Mesothelial cell of epicardium (in vitro differentiated cells): ENCODE results near the gene FBXW2. TPM values are rescaled to one million over a fixed set of nuclear protein-coding genes. Genes with fewer than 3 reads are reported as not detected.
A peak's percentile ranks its signal among the peaks of the same experiment; 100 is the strongest.

Experiments
- DNase-seq, 2 experiments: peaks; one replicate each; pipeline ENCODE4 v3.0.0; 2021; ENCODE audit warnings: low spot score in 2 of 2; ENCODE audit not compliant: unreplicated experiment in 2 of 2
- H3K27ac Mint-ChIP-seq: 2 replicates; pipeline ENCODE4 v1.8.0; 2021; ENCODE audit warnings: mixed read lengths
- H3K27me3 Mint-ChIP-seq: 2 replicates; pipeline ENCODE4 v1.8.0; 2021; ENCODE audit warnings: low read depth, mixed read lengths
- H3K36me3 Mint-ChIP-seq: 2 replicates; pipeline ENCODE4 v1.8.0; 2021; ENCODE audit warnings: mixed read lengths
- H3K4me1 Mint-ChIP-seq: 2 replicates; pipeline ENCODE4 v1.8.0; 2021; ENCODE audit warnings: mixed read lengths
- H3K4me3 Mint-ChIP-seq: 2 replicates; pipeline ENCODE4 v1.8.0; 2021; ENCODE audit warnings: mild to moderate bottlenecking, moderate library complexity, mixed read lengths
- H3K9me3 Mint-ChIP-seq: 2 replicates; pipeline ENCODE4 v1.8.0; 2021; ENCODE audit warnings: mixed read lengths
- CTCF ChIP-seq: fragments of 200-600 bp; sonication (generic); IDR thresholded peaks from one replicate; pipeline ENCODE4 v1.5.0; 2021; ENCODE audit warnings: antibody characterized with exemption; ENCODE audit not compliant: unreplicated experiment
- total RNA-seq: library from RNA; stranded (reverse); gene quantifications from 3 replicates; pipeline ENCODE4 v1.2.1, GENCODE V29; 2021

The FBXW2 gene
- total RNA-seq, 1 donor from 2014 or later = 67.5 TPM

GRCh38 chr9:120759755-120760400, 33.3 kb downstream of the FBXW2 start:
- no peaks in the 10 kb centered on the region for H3K27me3 Mint-ChIP-seq
- no peak overlapping the region for H3K4me3 Mint-ChIP-seq
- peaks cover 18% of the 10 kb centered on the region for H3K4me1 Mint-ChIP-seq
- DNase-seq = no peak
- TF ChIP-seq CTCF = no peak
- no peak overlapping the region for H3K27ac Mint-ChIP-seq
- H3K9me3 Mint-ChIP-seq = no peaks in the 10 kb centered on the region
- H3K36me3 Mint-ChIP-seq = peaks cover 13% of the 10 kb centered on the region

GRCh38 chr9:120758544-120758943, 34.7 kb downstream of the FBXW2 start:
- no peak for TF ChIP-seq CTCF
- peaks cover 9% of the 10 kb centered on the region for H3K36me3 Mint-ChIP-seq
- DNase-seq = no peak
- H3K27ac Mint-ChIP-seq = no peak overlapping the region
- H3K9me3 Mint-ChIP-seq = no peaks in the 10 kb centered on the region
- peaks cover 18% of the 10 kb centered on the region for H3K4me1 Mint-ChIP-seq
- no peak overlapping the region for H3K4me3 Mint-ChIP-seq
- no peaks in the 10 kb centered on the region for H3K27me3 Mint-ChIP-seq

GRCh38 chr9:120757026-120757913, 35.9 kb downstream of the FBXW2 start:
- Mint-ChIP-seq H3K9me3 (no peaks in the 10 kb centered on the region), H3K4me3 (no peak overlapping the region), H3K27ac (peak overlapping the region; percentile 89), H3K36me3 (peaks cover 2% of the 10 kb centered on the region), H3K4me1 (peaks cover 18% of the 10 kb centered on the region), H3K27me3 (no peaks in the 10 kb centered on the region)
- TF ChIP-seq CTCF = no peak
- no peak for DNase-seq

- Mint-ChIP-seq H3K36me3 (no peaks in the 10 kb centered on the region), H3K9me3 (no peaks in the 10 kb centered on the region), H3K4me1 (peaks cover 18% of the 10 kb centered on the region), H3K27ac (peak overlapping the region; percentile 89), H3K4me3 (no peak overlapping the region), H3K27me3 (no peaks in the 10 kb centered on the region)
- no peak for DNase-seq
- TF ChIP-seq CTCF = no peak
These were observed 36.7 kb downstream of the FBXW2 start for GRCh38 chr9:120756531-120756930.

GRCh38 chr9:120755810-120756434, 37.3 kb downstream of the FBXW2 start:
- H3K4me3 Mint-ChIP-seq = no peak overlapping the region
- no peaks in the 10 kb centered on the region for H3K27me3 Mint-ChIP-seq
- H3K27ac Mint-ChIP-seq = peak overlapping the region; percentile 89
- H3K4me1 Mint-ChIP-seq = peaks cover 18% of the 10 kb centered on the region
- H3K36me3 Mint-ChIP-seq = no peaks in the 10 kb centered on the region
- peak; percentile 34 to 70 for DNase-seq
- peak; percentile 96 for TF ChIP-seq CTCF
- H3K9me3 Mint-ChIP-seq = no peaks in the 10 kb centered on the region
